Measurements from ENCODE around the gene WFDC11.
"Not testable (repeated sequence)": the region's sequence is repeated elsewhere in the genome, so short reads cannot be mapped to it uniquely, and the experiment has no call there.

The WFDC11 gene

DNA sequence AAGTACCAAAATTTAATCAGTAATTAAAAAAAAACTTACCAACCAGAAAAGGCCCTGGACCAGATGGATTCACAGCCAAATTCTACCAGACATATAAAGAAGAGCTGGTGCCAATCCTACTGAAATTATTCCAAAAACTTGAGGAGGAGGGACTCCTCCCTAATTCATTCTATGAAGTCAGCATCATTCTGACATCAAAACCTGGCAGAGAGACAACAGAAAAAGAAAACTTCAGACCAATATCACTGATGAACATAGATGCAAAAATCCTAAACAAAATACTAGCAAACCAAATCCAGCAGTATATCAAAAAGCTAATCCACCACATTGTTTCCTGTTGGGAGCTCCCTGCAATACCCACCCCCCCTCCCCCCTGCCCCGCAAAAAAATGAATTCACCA lies at the start of gene WFDC11:
Gene WFDC11 (minus strand): TSS at position 101 of the 400 bp plus-strand sequence. CDS start 19,639 bp downstream, outside the sequence.
- no peak for DNase-seq

DNA sequence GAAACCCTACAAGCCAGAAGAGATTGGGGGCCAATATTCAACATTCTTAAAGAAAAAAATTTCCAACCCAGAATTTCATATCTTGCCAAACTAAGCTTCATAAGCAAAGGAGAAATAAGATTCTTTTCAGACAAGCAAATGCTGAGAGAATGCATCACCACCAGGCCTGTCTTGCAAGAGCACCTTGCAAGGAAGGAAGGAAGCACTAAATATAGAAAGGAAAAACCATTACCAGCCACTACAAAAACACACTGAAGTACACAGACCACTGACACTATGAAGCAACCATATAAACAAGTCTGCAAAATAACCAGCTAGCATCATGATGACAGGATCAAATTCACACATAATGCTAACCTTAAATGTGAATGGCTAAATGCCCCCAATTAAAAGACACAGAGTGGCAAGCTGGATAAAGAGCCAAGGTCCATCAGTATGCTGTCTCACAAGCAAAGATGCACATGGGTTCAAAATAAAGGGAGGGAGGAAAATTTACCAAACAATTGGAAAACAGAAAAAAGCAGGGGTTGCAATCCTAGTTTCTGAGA lies 46.2 kb upstream of the WFDC11 start:
- not testable (repeated sequence) for DNase-seq

DNA sequence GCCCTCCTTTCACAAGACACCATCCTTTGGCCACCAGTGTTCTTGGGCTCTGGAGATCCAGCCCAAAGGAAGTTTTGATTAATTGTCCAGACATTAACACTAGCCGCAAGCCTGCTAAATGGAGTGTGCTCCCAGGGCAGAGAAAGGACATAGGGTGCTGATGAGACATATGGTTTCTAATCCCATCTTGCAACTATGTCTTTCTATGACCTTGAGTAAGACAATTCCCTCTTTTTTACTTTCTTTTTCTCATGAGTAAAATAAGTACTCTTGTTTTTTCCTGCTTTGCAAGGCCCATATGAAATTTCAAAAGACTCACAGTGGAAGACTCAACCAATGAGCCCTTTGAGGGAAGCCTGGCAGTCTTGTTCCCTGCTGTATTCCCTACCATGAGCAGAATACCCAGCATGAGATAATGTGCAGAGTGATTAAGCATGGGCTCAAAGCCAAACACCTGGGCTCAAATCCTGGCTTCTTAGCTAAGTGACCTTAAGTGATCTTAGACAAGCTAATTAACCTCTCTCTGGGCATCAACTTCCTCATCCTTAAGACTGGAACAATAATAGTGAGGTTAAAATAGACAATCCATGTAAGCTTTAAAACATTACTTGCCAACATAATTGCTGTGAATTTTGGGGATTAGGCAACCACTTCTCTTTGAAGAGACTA lies 35.1 kb upstream of the WFDC11 start, which contains the start of gene WFDC10B:
Gene WFDC10B (minus strand): TSS at position 51 of the 669 bp plus-strand sequence. CDS start 19,027 bp downstream, outside the sequence.
- DNase-seq, result no peak

GRCh38 chr20:45701873-45702272 lies 31.8 kb upstream of the WFDC11 start, which contains the start of gene WFDC13:
TSS of gene WFDC13 (plus strand) at chr20:45702038. CDS start at chr20:45702124, 86 bp downstream.
- no peak for DNase-seq

GRCh38 chr20:45701104-45701503 lies 31.1 kb upstream of the WFDC11 start:
- no peak for DNase-seq

DNA sequence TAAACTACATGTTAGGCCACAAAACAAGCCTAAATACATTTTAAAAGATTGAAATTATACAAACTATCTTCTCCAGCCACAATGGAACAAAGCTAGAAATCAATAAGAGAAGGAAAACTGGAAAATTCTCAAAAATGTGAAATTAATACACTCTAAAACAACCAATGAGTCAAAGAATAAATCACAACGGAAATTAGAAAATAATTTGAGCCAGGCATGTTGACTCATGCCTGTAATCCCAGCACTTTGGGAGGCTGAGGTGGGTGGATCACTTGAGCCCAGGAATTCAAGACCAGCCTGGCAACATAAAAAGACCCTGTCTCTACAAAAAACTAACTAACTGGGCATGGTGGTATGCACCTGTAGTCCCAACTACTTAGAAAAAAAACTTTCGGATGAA lies 25.5 kb upstream of the WFDC11 start:
- no peak for DNase-seq

DNA sequence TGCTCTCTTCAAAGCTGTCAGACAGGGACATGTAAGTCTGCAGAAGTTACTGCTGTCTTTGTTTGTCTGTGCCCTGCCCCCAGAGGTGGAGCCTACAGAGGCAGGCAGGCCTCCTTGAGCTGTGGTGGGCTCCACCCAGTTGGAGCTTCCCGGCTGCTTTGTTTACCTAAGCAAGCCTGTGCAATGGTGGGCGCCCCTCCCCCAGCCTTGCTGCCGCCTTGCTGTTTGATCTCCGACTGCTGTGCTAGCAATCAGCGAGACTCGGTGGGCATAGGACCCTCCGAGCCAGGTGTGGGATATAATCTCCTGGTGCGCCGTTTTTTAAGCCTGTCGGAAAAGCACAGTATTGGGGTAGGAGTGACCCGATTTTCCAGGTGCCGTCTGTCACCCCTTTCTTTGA lies 23.3 kb upstream of the WFDC11 start:
- DNase-seq, result not testable (repeated sequence)

DNA sequence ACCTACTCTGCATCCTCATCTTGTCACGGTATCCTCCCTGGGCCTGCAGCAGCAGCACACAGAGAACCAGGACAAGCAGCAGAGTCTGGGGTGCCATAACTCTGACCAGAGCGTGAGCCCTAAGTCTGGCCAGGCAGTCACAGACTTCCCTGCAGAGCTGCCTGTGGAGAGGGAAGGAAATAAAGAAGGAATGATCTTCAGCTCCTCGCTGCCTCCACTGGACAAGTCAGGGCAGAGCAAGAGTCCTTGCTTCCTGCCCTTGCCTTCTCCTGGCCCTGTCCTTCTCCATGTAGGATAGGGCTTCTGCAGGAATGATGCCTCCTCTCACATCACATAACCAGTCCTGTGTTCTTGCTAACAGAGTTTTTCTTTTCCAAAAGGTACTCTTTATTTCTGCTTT lies 15.9 kb upstream of the WFDC11 start:
- no peak for DNase-seq

- DNase-seq, result no peak
These were observed 9.6 kb upstream of the WFDC11 start for GRCh38 chr20:45679650-45680049.

- DNase-seq, result no peak
These were observed 2.7 kb upstream of the WFDC11 start for GRCh38 chr20:45672765-45673164.

DNA sequence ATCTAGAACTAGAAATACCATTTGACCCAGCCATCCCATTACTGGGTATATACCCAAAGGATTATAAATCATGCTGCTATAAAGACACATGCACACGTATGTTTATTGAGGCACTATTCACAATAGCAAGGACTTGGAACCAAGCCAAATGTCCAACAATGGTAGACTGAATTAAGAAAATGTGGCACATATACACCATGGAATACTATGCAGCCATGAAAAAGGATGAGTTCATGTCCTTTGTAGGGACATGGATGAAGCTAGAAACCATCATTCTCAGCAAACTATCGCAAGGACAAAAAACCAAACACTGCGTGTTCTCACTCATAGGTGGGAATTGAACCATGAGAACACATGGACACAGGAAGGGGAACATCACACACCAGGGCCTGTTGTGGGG lies 13.0 kb downstream of the WFDC11 start:
- DNase-seq, result not testable (repeated sequence)

- DNase-seq, result not testable (repeated sequence)
These were observed 18.3 kb downstream of the WFDC11 start for GRCh38 chr20:45651726-45652125.

- DNase-seq, result no peak
These were observed 20.7 kb downstream of the WFDC11 start for GRCh38 chr20:45649312-45649863.

GRCh38 chr20:45647441-45648050 lies 22.5 kb downstream of the WFDC11 start:
- DNase-seq, result no peak

DNA sequence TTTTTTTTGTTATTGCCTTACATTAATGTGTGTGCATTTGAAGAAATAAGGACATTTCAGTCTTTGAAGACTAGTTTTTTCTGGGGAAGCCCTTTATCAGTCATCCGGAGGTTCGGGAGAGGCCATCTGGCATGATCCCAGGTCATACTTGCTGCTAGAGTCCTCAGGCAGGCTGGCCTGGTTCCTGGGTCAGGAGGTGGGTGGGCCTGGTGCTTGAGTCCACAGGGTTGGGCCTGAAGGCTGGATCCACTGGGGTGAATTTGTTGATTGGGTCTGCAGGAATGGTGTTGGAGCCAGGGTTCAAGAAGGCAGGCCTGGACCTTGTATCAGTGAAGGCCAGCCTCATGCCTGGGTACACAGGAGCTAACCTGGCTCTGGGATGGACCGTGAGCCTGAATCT lies 23.2 kb downstream of the WFDC11 start:
- DNase-seq, result no peak

DNA sequence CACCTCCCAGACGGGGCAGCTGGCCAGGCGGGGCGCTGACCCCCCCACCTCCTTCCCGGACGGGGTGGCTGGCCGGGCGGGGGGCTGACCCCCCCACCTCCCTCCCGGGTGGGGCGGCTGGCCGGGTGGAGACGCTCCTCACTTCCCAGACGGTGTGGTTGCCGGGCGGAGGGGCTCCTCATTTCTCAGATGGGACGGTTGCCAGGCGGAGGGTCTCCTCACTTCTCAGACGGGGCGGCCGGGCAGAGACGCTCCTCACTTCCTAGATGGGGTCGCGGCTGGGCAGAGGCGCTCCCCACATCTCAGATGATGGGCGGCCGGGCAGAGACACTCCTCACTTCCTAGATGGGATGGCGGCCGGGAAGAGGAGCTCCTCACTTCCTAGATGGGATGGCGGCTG lies 24.2 kb downstream of the WFDC11 start:
- DNase-seq, result not testable (repeated sequence)

GRCh38 chr20:45641076-45641475 lies 29.0 kb downstream of the WFDC11 start:
- not testable (repeated sequence) for DNase-seq

DNA sequence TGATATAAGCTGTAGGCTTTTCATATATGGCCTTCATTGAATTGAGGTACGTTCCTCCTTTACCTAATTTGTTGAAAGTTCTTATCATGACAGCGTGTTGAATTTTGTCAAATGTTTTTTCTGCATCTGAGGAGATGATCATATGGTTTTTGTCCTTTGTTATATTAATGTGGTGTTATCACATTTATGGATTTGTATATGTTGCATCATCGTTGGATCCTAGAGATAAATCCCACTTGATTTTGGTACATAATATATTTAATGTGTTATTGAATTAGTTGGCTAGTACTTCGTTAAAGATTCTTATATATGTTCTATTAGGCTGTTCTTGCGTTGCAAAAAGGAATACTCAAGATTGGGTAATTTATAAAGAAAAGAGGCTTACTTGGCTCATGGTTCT lies 30.4 kb downstream of the WFDC11 start:
- DNase-seq, result no peak

DNA sequence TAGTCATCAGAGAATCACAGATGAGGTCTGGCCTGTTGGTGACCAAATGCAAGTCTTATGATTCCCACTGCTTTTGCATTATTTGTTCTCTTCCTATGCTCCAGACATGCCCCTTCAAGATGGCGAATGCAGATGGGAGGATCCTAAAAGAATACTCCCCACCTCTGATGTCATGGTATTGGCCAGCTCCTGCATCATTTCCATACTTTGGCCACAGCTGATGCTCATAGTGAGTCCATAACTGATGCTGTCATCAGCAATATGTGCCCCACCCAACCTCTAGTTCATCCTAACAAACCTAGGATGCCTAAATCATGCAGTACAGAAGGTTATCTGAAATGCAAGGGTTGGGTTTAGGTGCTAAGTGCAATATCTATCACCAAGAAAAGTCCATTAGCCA lies 33.5 kb downstream of the WFDC11 start:
- DNase-seq, result no peak

GRCh38 chr20:45631184-45631583 lies 38.9 kb downstream of the WFDC11 start, which contains the start of gene WFDC9:
TSS of gene WFDC9 (minus strand) at chr20:45631284. CDS start at chr20:45610181, 21,103 bp downstream.
- no peak for DNase-seq

GRCh38 chr20:45630371-45630770 lies 39.7 kb downstream of the WFDC11 start:
- DNase-seq, result no peak

DNA sequence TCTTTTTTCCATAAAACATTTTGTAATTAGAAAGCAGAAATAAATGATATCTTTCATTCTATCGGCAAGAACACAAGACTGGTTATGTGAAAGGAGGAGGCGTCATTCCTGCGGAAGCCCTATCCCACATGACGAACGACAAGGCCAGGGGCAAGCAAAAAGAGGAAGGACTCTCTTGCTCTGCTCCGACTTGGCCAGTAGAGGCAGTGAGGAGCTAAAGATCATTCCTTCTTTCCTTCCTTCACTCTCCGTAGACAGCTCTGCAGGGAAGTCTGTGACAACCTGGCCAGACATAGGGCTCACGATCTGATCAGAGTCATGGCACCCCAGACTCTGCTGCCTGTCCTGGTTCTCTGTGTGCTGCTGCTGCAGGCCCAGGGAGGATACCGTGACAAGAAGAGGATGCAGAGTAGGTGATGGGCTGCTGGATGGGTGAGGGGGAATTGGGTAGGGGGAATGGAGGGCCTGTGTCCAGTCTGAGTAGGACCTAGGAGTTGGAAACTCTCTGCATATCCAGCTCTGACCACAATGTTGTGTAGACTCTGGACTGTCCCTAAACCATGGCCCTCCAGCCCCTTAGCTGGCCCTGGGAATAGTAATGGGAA lies 40.4 kb downstream of the WFDC11 start, which contains the start of gene WFDC10A:
Gene WFDC10A (plus strand): TSS at position 244 of the 605 bp plus-strand sequence. CDS start 75 bp downstream, at position 319.
- peak in 1 of 56 donors; percentile 37 for DNase-seq
